Right cardiac atrium (tissue), 5 donors: Measurements from ENCODE around the gene DDX59. TPM values are rescaled to one million over a fixed set of nuclear protein-coding genes. Genes with fewer than 3 reads are reported as not detected.

Source experiments
- ATAC-seq, 2 donors: fragments of 200-7000 bp; cut with Tn5 transposase; one replicate each; pipeline versions ENCODE4 v1.8.0 to v1.9.1; 2020; ENCODE audit warnings: moderate library complexity in 2 of 2, mild to moderate bottlenecking in 1 of 2
- DNase-seq, 3 donors: peaks; one replicate each; pipeline ENCODE4 v3.0.0-alpha.2; 2020
- H3K27ac ChIP-seq: one replicate; pipeline ENCODE4 v1.5.1; 2013; ENCODE audit warnings: mild to moderate bottlenecking, low read length, control low read depth, moderate library complexity
- H3K27me3 ChIP-seq: one replicate; pipeline ENCODE4 v1.6.1; 2013; ENCODE audit not compliant: control insufficient read depth, insufficient read depth
- H3K4me1 ChIP-seq: one replicate; pipeline ENCODE4 v1.6.1; 2013; ENCODE audit warnings: low read length; ENCODE audit not compliant: control insufficient read depth, insufficient read depth
- H3K4me3 ChIP-seq: one replicate; pipeline ENCODE4 v1.5.1; 2013; ENCODE audit warnings: low read length, control low read depth
- H3K9me3 ChIP-seq: one replicate; pipeline ENCODE4 v1.6.1; 2013; ENCODE audit warnings: low read length; ENCODE audit not compliant: control insufficient read depth
- WGBS: extraction: QIAGEN DNeasy Blood & Tissue Kit; methylation state at CpG from one replicate; pipeline ENCODE4 v1.1.7; 2013; 5-methylcytosine and 5-hydroxymethylcytosine counted together
- intact Hi-C, 4 donors: fragments of 100-400 bp; cut with DNase I; formaldehyde crosslinking; loops; one replicate each; pipeline versions ENCODE4 v1.11.0 to v1.14.0; 2022 to 2023
- polyA plus RNA-seq: library from polyadenylated mRNA; stranded (reverse); fragments of 200-250 nt; gene quantifications from one replicate; pipeline ENCODE4 v1.2.3, GENCODE V29; 2013
- total RNA-seq, 4 donors: library from RNA; stranded (reverse); fragmentation: NEBNext Ultra II Directional; extraction: Animal tissue kit (Norgen Biotek cat#: 25700); gene quantifications; one replicate each; pipeline ENCODE4 v1.2.1, GENCODE V29; 2021
- donor health status: healthy with polysubstance abuse.
- donor health status: DM: no; HTN: yes; CAD: no.
- donor health status: DM: no; HTN: no; CAD: no.
- donor health status: DM: no; HTN: yes; CAD: no; lungs with severe emphysema.
- donor health status: DM: yes; HTN: yes; CAD: no.

Gene DDX59
- total and polyA plus RNA-seq, 5 donors = 11.0 to 17.1 (median 13.2) TPM

- Histone ChIP-seq H3K27ac (no peak overlapping the region), H3K4me3 (no peak overlapping the region), H3K9me3 (no peaks in the 10 kb centered on the region), H3K27me3 (no peaks in the 10 kb centered on the region), H3K4me1 (no peaks in the 10 kb centered on the region)
- intact Hi-C loops = loop anchor here in 3 of 4 donors (5.0 to 10.0 kb wide), 2 partner anchors 174 to 176 kb away; no protein-coding TSS in a partner anchor
- DNase-seq (no peak), ATAC-seq (no peak)
- WGBS = 71% methylated on average over 7 of the region's 7 CpGs
These were observed 41.4 kb downstream of the DDX59 start for GRCh38 chr1:200628223-200628881.

- intact Hi-C loops = loop anchor here in 3 of 4 donors (5.0 to 10.0 kb wide), 2 partner anchors 175 to 177 kb away; no protein-coding TSS in a partner anchor
- WGBS = 86% methylated on average over 1 of the region's 1 CpG
These were observed 42.0 kb downstream of the DDX59 start for GRCh38 chr1:200627575-200628222.

GRCh38 chr1:200626853-200627534 lies 42.7 kb downstream of the DDX59 start:
- intact Hi-C loops = loop anchor here in 3 of 4 donors (5.0 to 10.0 kb wide), 2 partner anchors 175 to 178 kb away; no protein-coding TSS in a partner anchor
- ATAC-seq (no peak), DNase-seq (no peak)
- no peaks in the 10 kb centered on the region for H3K9me3 ChIP-seq
- WGBS = 68% methylated on average over 5 of the region's 5 CpGs
- H3K4me1 ChIP-seq = no peaks in the 10 kb centered on the region
- H3K27me3 ChIP-seq = no peaks in the 10 kb centered on the region
- no peak overlapping the region for H3K27ac ChIP-seq
- H3K4me3 ChIP-seq = no peak overlapping the region

More at GRCh38 chr1:200627575-200628222, 42.0 kb downstream of the DDX59 start:
- no peaks in the 10 kb centered on the region for H3K4me1 ChIP-seq
- no peak for ATAC-seq
- H3K4me3 ChIP-seq = no peak overlapping the region
- H3K27me3 ChIP-seq = no peaks in the 10 kb centered on the region
- DNase-seq = no peak
- H3K27ac ChIP-seq = no peak overlapping the region
- no peaks in the 10 kb centered on the region for H3K9me3 ChIP-seq

GRCh38 chr1:200625381-200625824 lies 44.3 kb downstream of the DDX59 start:
- no peak overlapping the region for H3K27ac ChIP-seq
- H3K27me3 ChIP-seq = no peaks in the 10 kb centered on the region
- H3K4me3 ChIP-seq = no peak overlapping the region
- intact Hi-C loops = loop anchor here in 3 of 4 donors (5.0 to 10.0 kb wide), 2 partner anchors 177 to 179 kb away; no protein-coding TSS in a partner anchor
- ATAC-seq (no peak), DNase-seq (no peak)
- H3K9me3 ChIP-seq = no peaks in the 10 kb centered on the region
- no peaks in the 10 kb centered on the region for H3K4me1 ChIP-seq
- 25% methylated on average over 1 of the region's 1 CpG for WGBS

- Histone ChIP-seq H3K4me1 (no peaks in the 10 kb centered on the region), H3K4me3 (no peak overlapping the region), H3K27ac (no peak overlapping the region), H3K27me3 (no peaks in the 10 kb centered on the region), H3K9me3 (no peaks in the 10 kb centered on the region)
- no peak for DNase-seq
- no peak for ATAC-seq
- intact Hi-C loops = loop anchor here (5.0 to 10.0 kb wide), 3 partner anchors 162 to 180 kb away; no protein-coding TSS in a partner anchor
- 72% methylated on average over 2 of the region's 2 CpGs for WGBS
These were observed 44.9 kb downstream of the DDX59 start for GRCh38 chr1:200624679-200625335.

- H3K27ac ChIP-seq = no peak within 1 kb of the TSS
- no peaks in the 10 kb centered on the region for H3K4me1 ChIP-seq
- no peaks in the 10 kb centered on the region for H3K27me3 ChIP-seq
- intact Hi-C loops = loop anchor here in 3 of 4 donors (5.0 to 10.0 kb wide), 3 partner anchors 167 to 184 kb away; no protein-coding TSS in a partner anchor
- no peaks in the 10 kb centered on the region for H3K9me3 ChIP-seq
- ATAC-seq = peak; percentile 99 to 100
- H3K4me3 ChIP-seq = peak within 1 kb of the TSS; percentile 65
- peak; percentile 95 to 97 (median 96) for DNase-seq
- under 1% methylated on average over 59 of the region's 59 CpGs for WGBS
These were observed 49.2 kb downstream of the DDX59 start, which contains the start of gene KIF14 for GRCh38 chr1:200620273-200621131. KIF14 (minus strand) TSS chr1:200620751; CDS start chr1:200618723, 2,028 bp downstream.

GRCh38 chr1:200619894-200620272 lies 49.8 kb downstream of the DDX59 start:
- Histone ChIP-seq H3K9me3 (no peaks in the 10 kb centered on the region), H3K27ac (no peak overlapping the region), H3K4me3 (peak overlapping the region; percentile 65), H3K27me3 (no peaks in the 10 kb centered on the region), H3K4me1 (no peaks in the 10 kb centered on the region)
- WGBS = 11% methylated on average over 6 of the region's 6 CpGs
- ATAC-seq (no peak), DNase-seq (no peak)
- intact Hi-C loops = loop anchor here in 3 of 4 donors (5.0 to 10.0 kb wide), 3 partner anchors 167 to 185 kb away; no protein-coding TSS in a partner anchor

GRCh38 chr1:200610846-200611245 lies 58.9 kb downstream of the DDX59 start:
- ATAC-seq (no peak), DNase-seq (no peak)
- Histone ChIP-seq H3K4me3 (no peak overlapping the region), H3K27ac (no peak overlapping the region), H3K4me1 (no peaks in the 10 kb centered on the region), H3K9me3 (no peaks in the 10 kb centered on the region), H3K27me3 (no peaks in the 10 kb centered on the region)
- 68% methylated on average over 2 of the region's 2 CpGs for WGBS
- intact Hi-C loops = no loop called here

- H3K4me3 ChIP-seq = no peak overlapping the region
- 98% methylated on average over 1 of the region's 1 CpG for WGBS
- intact Hi-C loops = no loop called here
- no peak overlapping the region for H3K27ac ChIP-seq
- no peak for DNase-seq
- no peak for ATAC-seq
- no peaks in the 10 kb centered on the region for H3K9me3 ChIP-seq
- no peaks in the 10 kb centered on the region for H3K4me1 ChIP-seq
- H3K27me3 ChIP-seq = no peaks in the 10 kb centered on the region
These were observed 67.1 kb downstream of the DDX59 start for GRCh38 chr1:200602632-200603031.
